GM10847 (cell line): ENCODE data around the gene CD300LD.

Experiments used
- POLR2A ChIP-seq: IDR thresholded peaks from 2 replicates; pipeline ENCODE4 v1.6.1; 2011; ENCODE audit not compliant: insufficient read length; ENCODE audit errors: extremely low read depth

The CD300LD gene

GRCh38 chr17:74542166-74542565 is 49.9 kb downstream of the CD300LD start:
- no peak for TF ChIP-seq POLR2A

GRCh38 chr17:74541176-74542111 is 50.6 kb downstream of the CD300LD start:
- no peak for TF ChIP-seq POLR2A

- TF ChIP-seq POLR2A, result no peak
Observed at GRCh38 chr17:74539281-74539820, 52.7 kb downstream of the CD300LD start.

- TF ChIP-seq POLR2A, result no peak
Observed at GRCh38 chr17:74536890-74537289, 55.2 kb downstream of the CD300LD start.

- no peak for TF ChIP-seq POLR2A
Observed at GRCh38 chr17:74532115-74532514, 60.0 kb downstream of the CD300LD start.

GRCh38 chr17:74531231-74531761 is 60.8 kb downstream of the CD300LD start, which contains the start of gene CD300LB:
TSS of gene CD300LB (minus strand) at chr17:74531475. CDS start at chr17:74531350, 125 bp downstream.
- no peak for TF ChIP-seq POLR2A

GRCh38 chr17:74530831-74531150 is 61.3 kb downstream of the CD300LD start:
- TF ChIP-seq POLR2A, result no peak
